Fibroblast of skin of back (primary cell): Measurements from ENCODE around the gene SNCA. TPM values are rescaled to one million over a fixed set of nuclear protein-coding genes. Genes with fewer than 3 reads are reported as not detected.

Experiments used
- DNase-seq: peaks from one replicate; pipeline ENCODE4 v3.0.0-alpha.2; 2013
- polyA plus RNA-seq, 2 experiments: library from polyadenylated mRNA; unstranded; fragments of 120-200 nt; gene quantifications; one replicate each; pipeline ENCODE4 v1.2.1, GENCODE V29; 2013; ENCODE audit not compliant: insufficient read length in 2 of 2

Gene SNCA
- not detected for polyA plus RNA-seq (2013, experiment 1 of 2; ENCODE audit: insufficient read length)
- polyA plus RNA-seq (2013, experiment 2 of 2; ENCODE audit: insufficient read length): not detected

- peak; percentile 42 for DNase-seq
These were observed at the start of gene SNCA for GRCh38 chr4:89836897-89837384. Gene SNCA (minus strand): TSS chr4:89837161. CDS start chr4:89835667, 1,494 bp downstream.

GRCh38 chr4:89879215-89879614 lies 42.3 kb upstream of the SNCA start:
- DNase-seq: no peak

- no peak for DNase-seq
These were observed 41.6 kb upstream of the SNCA start for GRCh38 chr4:89878611-89879010.

- no peak for DNase-seq
These were observed 39.6 kb upstream of the SNCA start for GRCh38 chr4:89876548-89876947.

GRCh38 chr4:89871211-89871610 lies 34.2 kb upstream of the SNCA start:
- no peak for DNase-seq

GRCh38 chr4:89868999-89869589 lies 32.1 kb upstream of the SNCA start:
- no peak for DNase-seq

GRCh38 chr4:89868276-89868675 lies 31.3 kb upstream of the SNCA start:
- DNase-seq: no peak

GRCh38 chr4:89863533-89863932 lies 26.6 kb upstream of the SNCA start:
- DNase-seq: no peak

GRCh38 chr4:89860971-89861370 lies 24.0 kb upstream of the SNCA start:
- DNase-seq: no peak

GRCh38 chr4:89855236-89855635 lies 18.3 kb upstream of the SNCA start:
- no peak for DNase-seq

- DNase-seq: no peak
These were observed 10.8 kb upstream of the SNCA start for GRCh38 chr4:89847571-89848325.

GRCh38 chr4:89839558-89839957 lies 2.6 kb upstream of the SNCA start:
- no peak for DNase-seq

GRCh38 chr4:89837993-89838390 lies 1.0 kb upstream of the SNCA start:
- no peak for DNase-seq

- no peak for DNase-seq
These were observed 528 bp upstream of the SNCA start for GRCh38 chr4:89837385-89837992.

GRCh38 chr4:89836031-89836745 lies 773 bp downstream of the SNCA start:
- DNase-seq: no peak

GRCh38 chr4:89835413-89835812 lies 1.5 kb downstream of the SNCA start:
- DNase-seq: no peak

GRCh38 chr4:89834486-89835209 lies 2.3 kb downstream of the SNCA start:
- DNase-seq: no peak

GRCh38 chr4:89829470-89830138 lies 7.4 kb downstream of the SNCA start:
- DNase-seq: no peak

- DNase-seq: peak; percentile 18
These were observed 13.5 kb downstream of the SNCA start for GRCh38 chr4:89823416-89823815.

- no peak for DNase-seq
These were observed 15.3 kb downstream of the SNCA start for GRCh38 chr4:89821612-89822011.

GRCh38 chr4:89820010-89820409 lies 17.0 kb downstream of the SNCA start:
- no peak for DNase-seq

- no peak for DNase-seq
These were observed 22.6 kb downstream of the SNCA start for GRCh38 chr4:89814362-89814761.
